Activated CD4-positive, alpha-beta memory T cell treated with anti-CD3 and anti-CD28 coated beads, Interleukin-2, amount 10 ng/mL, durations not matched to agents 7 days and 5 days (primary cell): ENCODE measurements around the gene UMAD1. TPM values are rescaled to one million over a fixed set of nuclear protein-coding genes. Genes with fewer than 3 reads are reported as not detected.

Experiments used
- CTCF ChIA-PET: fragments of 350-600 bp; sonication (Branson Sonifier 250); formaldehyde crosslinking; loops from one replicate; lab custom pipeline; 2021; ENCODE audit warnings: antibody characterized with exemption, inconsistent platforms; lab: Charles Lee
- POLR2A ChIA-PET: fragments of 350-600 bp; sonication (Branson Sonifier 250); formaldehyde crosslinking; loops from one replicate; lab custom pipeline; 2021; ENCODE audit warnings: antibody characterized with exemption; lab: Charles Lee
- DNase-seq: peaks from one replicate; pipeline ENCODE4 v3.0.0-alpha.2; 2020
- H3K27ac Mint-ChIP-seq: one replicate; pipeline ENCODE4 v1.8.0; 2021; ENCODE audit warnings: mild to moderate bottlenecking, mixed read lengths
- H3K27me3 Mint-ChIP-seq: one replicate; pipeline ENCODE4 v1.8.0; 2021; ENCODE audit warnings: mixed read lengths
- H3K36me3 Mint-ChIP-seq: one replicate; pipeline ENCODE4 v1.8.0; 2021; ENCODE audit warnings: low read depth, mixed read lengths
- H3K4me1 Mint-ChIP-seq: one replicate; pipeline ENCODE4 v1.8.0; 2021; ENCODE audit warnings: mixed read lengths
- H3K4me3 Mint-ChIP-seq: one replicate; pipeline ENCODE4 v1.8.0; 2021; ENCODE audit warnings: mild to moderate bottlenecking, mixed read lengths
- H3K9me3 Mint-ChIP-seq: one replicate; pipeline ENCODE4 v1.8.0; 2021; ENCODE audit warnings: mixed read lengths
- total RNA-seq, 2 experiments: library from RNA; stranded (reverse); gene quantifications; one replicate each; pipeline ENCODE4 v1.2.3, GENCODE V29; 2021

UMAD1 gene
- total RNA-seq, 2 experiments from 2014 or later = 16.1 to 16.7 TPM

DNA sequence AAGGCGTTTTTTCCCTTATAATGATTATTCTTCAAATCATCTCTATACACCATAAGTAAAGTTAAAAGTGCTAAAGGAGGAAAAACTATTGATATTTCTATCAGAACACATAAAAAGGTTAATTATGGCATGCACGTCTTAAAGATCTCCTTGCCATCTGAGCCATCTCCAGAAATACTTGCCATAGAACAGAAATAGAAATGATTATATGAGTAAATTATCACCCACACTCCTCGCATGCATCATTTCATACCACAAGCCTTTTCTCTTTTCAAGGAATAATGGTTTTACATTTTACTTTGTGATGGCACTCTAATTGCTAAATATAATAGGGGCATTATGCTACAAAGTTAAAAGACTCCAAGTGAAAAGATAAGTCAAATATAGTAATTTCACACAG is 272.4 kb downstream of the UMAD1 start:
- CTCF ChIA-PET = interaction anchor here (0.8 kb wide), 1 partner anchor 32 kb away, joined by 3 read pairs; no protein-coding TSS in a partner anchor
- no peaks in the 10 kb centered on the region for H3K27me3 Mint-ChIP-seq
- H3K9me3 Mint-ChIP-seq = peaks cover 3% of the 10 kb centered on the region
- DNase-seq = no peak
- H3K4me1 Mint-ChIP-seq = no peaks in the 10 kb centered on the region
- no peak overlapping the region for H3K4me3 Mint-ChIP-seq
- POLR2A ChIA-PET = interaction anchor here (0.6 kb wide), 1 partner anchor 108 kb away, joined by 3 read pairs; no protein-coding TSS in a partner anchor
- H3K27ac Mint-ChIP-seq = no peak overlapping the region
- peaks cover 4% of the 10 kb centered on the region for H3K36me3 Mint-ChIP-seq

DNA sequence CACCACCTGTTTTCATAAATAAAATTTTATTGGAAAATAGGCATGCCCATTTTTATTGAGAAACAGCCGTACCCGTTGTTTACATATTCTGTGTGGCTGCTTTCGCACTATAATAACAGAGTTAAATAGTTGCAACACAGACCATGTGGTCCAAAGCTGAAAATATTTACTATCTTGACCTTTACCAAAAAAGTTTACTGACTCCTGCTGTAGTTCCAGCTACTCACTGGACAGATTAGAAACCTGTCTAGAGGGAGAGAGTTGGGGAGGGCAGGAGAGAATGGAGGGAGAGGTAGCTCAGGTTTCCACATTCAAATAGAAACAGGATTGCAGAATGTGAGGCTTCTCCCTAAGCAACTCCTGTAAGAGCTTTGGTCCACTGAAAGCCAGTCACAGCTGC is 273.0 kb downstream of the UMAD1 start:
- DNase-seq = no peak
- ChIA-PET CTCF (interaction anchor here (0.8 kb wide), 1 partner anchor 31 kb away, joined by 3 read pairs; no protein-coding TSS in a partner anchor), POLR2A (interaction anchor here (0.6 kb wide), 1 partner anchor 107 kb away, joined by 3 read pairs; no protein-coding TSS in a partner anchor)
- Mint-ChIP-seq H3K4me3 (no peak overlapping the region), H3K9me3 (peaks cover 3% of the 10 kb centered on the region), H3K36me3 (peaks cover 4% of the 10 kb centered on the region), H3K4me1 (no peaks in the 10 kb centered on the region), H3K27ac (no peak overlapping the region), H3K27me3 (no peaks in the 10 kb centered on the region)

GRCh38 chr7:7914547-7914946 is 274.0 kb downstream of the UMAD1 start:
- H3K9me3 Mint-ChIP-seq = peaks cover 3% of the 10 kb centered on the region
- H3K4me1 Mint-ChIP-seq = no peaks in the 10 kb centered on the region
- H3K27ac Mint-ChIP-seq = no peak overlapping the region
- CTCF ChIA-PET = no interaction called here
- peaks cover 4% of the 10 kb centered on the region for H3K36me3 Mint-ChIP-seq
- no peaks in the 10 kb centered on the region for H3K27me3 Mint-ChIP-seq
- no peak overlapping the region for H3K4me3 Mint-ChIP-seq
- POLR2A ChIA-PET = no interaction called here
- DNase-seq = no peak

DNA sequence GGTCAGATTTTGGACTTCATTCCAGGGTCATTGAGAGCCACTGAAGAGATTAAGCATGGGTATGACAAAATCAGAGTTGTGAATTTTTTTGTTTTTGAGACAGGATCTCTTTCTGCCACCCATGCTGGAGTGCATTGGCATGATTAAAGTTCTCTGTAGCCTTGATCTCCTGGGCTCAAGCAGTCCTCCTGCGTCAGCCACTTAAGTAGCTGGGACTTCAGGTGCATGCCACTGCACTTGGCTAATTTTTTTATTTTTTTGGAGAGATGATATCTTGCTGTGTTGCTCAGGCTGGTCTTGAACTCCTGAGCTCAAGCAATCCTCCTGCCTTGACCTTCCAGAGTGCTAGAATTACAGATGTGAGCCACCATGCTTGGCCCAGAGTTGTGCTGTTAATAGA is 275.5 kb downstream of the UMAD1 start:
- ChIA-PET POLR2A (no interaction called here), CTCF (no interaction called here)
- Mint-ChIP-seq H3K4me1 (peaks cover 8% of the 10 kb centered on the region), H3K36me3 (peaks cover 4% of the 10 kb centered on the region), H3K4me3 (no peak overlapping the region), H3K9me3 (peaks cover 3% of the 10 kb centered on the region), H3K27ac (no peak overlapping the region), H3K27me3 (no peaks in the 10 kb centered on the region)
- no peak for DNase-seq

DNA sequence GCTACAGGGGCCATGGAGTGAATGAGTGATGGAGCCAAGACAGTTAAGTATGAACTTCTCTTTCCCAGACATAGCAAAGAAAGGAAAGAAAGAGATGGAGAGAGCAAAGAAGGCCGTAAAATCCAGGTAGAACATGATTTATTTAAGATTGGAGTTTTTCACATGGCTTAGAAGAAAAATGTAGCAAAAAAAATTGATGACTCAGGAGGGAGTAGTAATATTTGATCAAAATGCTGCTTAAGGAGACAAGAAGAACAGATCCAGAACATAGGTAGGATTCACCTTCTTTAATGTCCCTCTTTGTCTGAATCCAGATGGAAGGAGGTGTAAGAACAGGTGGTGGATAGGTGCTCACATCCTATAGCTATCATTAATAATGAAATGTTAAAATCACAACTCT is 277.0 kb downstream of the UMAD1 start:
- H3K27me3 Mint-ChIP-seq = no peaks in the 10 kb centered on the region
- no peak overlapping the region for H3K4me3 Mint-ChIP-seq
- peaks cover 3% of the 10 kb centered on the region for H3K9me3 Mint-ChIP-seq
- POLR2A ChIA-PET = interaction anchor here (1.1 kb wide), 1 partner anchor 277 kb away, joined by 4 read pairs; the partner anchor contains the start of gene UMAD1
- H3K36me3 Mint-ChIP-seq = peaks cover 4% of the 10 kb centered on the region
- DNase-seq = no peak
- H3K4me1 Mint-ChIP-seq = peaks cover 10% of the 10 kb centered on the region
- CTCF ChIA-PET = no interaction called here
- no peak overlapping the region for H3K27ac Mint-ChIP-seq

GRCh38 chr7:7918736-7919448 is 278.3 kb downstream of the UMAD1 start:
- Mint-ChIP-seq H3K36me3 (peaks cover 4% of the 10 kb centered on the region), H3K27me3 (no peaks in the 10 kb centered on the region), H3K4me1 (peaks cover 18% of the 10 kb centered on the region), H3K9me3 (peaks cover 3% of the 10 kb centered on the region), H3K4me3 (no peak overlapping the region), H3K27ac (no peak overlapping the region)
- CTCF ChIA-PET = interaction anchor here (2.1 kb wide), 1 partner anchor 26 kb away, joined by 5 read pairs; no protein-coding TSS in a partner anchor
- POLR2A ChIA-PET = interaction anchor here (1.1 to 3.1 kb wide), 3 partner anchors 49 to 278 kb away, joined by 4 to 24 read pairs (median 5); partner anchors contain the start of genes GLCCI1 and UMAD1
- no peak for DNase-seq

GRCh38 chr7:7919449-7919945 is 278.9 kb downstream of the UMAD1 start:
- Mint-ChIP-seq H3K27ac (no peak overlapping the region), H3K9me3 (peaks cover 3% of the 10 kb centered on the region), H3K4me1 (peaks cover 24% of the 10 kb centered on the region), H3K4me3 (no peak overlapping the region), H3K27me3 (no peaks in the 10 kb centered on the region), H3K36me3 (peaks cover 4% of the 10 kb centered on the region)
- DNase-seq = no peak
- CTCF ChIA-PET = interaction anchor here (1.0 to 2.1 kb wide), 3 partner anchors 22 to 238 kb away, joined by 3 to 5 read pairs (median 3); no protein-coding TSS in a partner anchor
- POLR2A ChIA-PET = interaction anchor here (1.3 to 3.1 kb wide), 4 partner anchors 25 to 50 kb away, joined by 5 to 24 read pairs (median 10); partner anchors contain the start of gene GLCCI1

DNA sequence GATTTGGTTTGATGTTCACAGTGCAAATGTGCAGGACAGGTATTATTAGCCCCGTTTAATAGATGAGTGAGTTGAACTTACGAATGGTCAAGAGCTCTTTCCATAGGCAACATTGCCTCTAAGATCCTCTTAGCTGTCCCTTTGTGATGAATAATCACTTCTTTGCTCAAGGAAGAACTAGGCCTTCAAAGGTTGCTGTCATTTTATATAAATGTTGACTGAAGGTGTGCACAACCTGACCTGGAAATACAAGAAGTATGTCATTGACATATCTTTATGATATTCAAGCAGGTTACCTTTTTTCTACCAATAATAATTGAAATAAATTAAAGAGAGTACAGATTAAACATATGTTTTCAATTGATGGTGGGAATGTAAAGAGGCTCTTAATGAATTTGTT is 279.5 kb downstream of the UMAD1 start:
- H3K27ac Mint-ChIP-seq = no peak overlapping the region
- CTCF ChIA-PET = interaction anchor here (1.0 to 2.1 kb wide), 4 partner anchors 21 to 270 kb away, joined by 3 to 5 read pairs (median 3); no protein-coding TSS in a partner anchor
- DNase-seq = no peak
- POLR2A ChIA-PET = interaction anchor here (1.2 to 3.1 kb wide), 4 partner anchors 25 to 206 kb away, joined by 4 to 24 read pairs (median 10); partner anchors contain the start of gene GLCCI1
- H3K27me3 Mint-ChIP-seq = no peaks in the 10 kb centered on the region
- peaks cover 4% of the 10 kb centered on the region for H3K36me3 Mint-ChIP-seq
- peaks cover 3% of the 10 kb centered on the region for H3K9me3 Mint-ChIP-seq
- H3K4me3 Mint-ChIP-seq = no peak overlapping the region
- peaks cover 27% of the 10 kb centered on the region for H3K4me1 Mint-ChIP-seq

DNA sequence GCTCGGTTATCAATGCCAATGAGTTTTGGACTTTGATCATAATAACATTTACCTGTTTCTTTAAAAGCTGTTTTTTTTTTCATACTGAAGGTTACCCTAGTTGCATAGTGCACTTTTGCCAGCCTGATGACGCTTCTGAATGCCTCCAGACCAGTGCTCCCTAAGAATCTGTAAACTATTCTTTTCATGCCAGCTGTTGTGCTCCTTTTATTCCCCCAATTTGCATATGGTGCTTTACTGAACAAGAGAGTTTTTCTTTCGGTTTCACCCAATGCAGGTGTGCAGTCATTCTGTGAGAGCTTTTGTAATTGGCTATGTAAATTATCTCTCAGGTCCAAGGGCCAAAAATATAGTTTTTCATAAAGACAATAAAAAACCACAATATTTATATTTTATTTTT is 279.9 kb downstream of the UMAD1 start:
- no peaks in the 10 kb centered on the region for H3K27me3 Mint-ChIP-seq
- H3K27ac Mint-ChIP-seq = no peak overlapping the region
- peaks cover 3% of the 10 kb centered on the region for H3K9me3 Mint-ChIP-seq
- CTCF ChIA-PET = interaction anchor here (1.0 to 2.1 kb wide), 4 partner anchors 21 to 270 kb away, joined by 3 to 5 read pairs (median 3); no protein-coding TSS in a partner anchor
- H3K4me1 Mint-ChIP-seq = peaks cover 27% of the 10 kb centered on the region
- H3K4me3 Mint-ChIP-seq = peak overlapping the region; percentile 21
- POLR2A ChIA-PET = interaction anchor here (1.2 to 3.1 kb wide), 4 partner anchors 24 to 205 kb away, joined by 4 to 24 read pairs (median 10); partner anchors contain the start of gene GLCCI1
- peaks cover 4% of the 10 kb centered on the region for H3K36me3 Mint-ChIP-seq
- peak; percentile 21 for DNase-seq

GRCh38 chr7:7921830-7922229 is 281.3 kb downstream of the UMAD1 start:
- Mint-ChIP-seq H3K4me1 (peaks cover 27% of the 10 kb centered on the region), H3K9me3 (no peaks in the 10 kb centered on the region), H3K27me3 (no peaks in the 10 kb centered on the region), H3K36me3 (no peaks in the 10 kb centered on the region), H3K27ac (no peak overlapping the region), H3K4me3 (no peak overlapping the region)
- CTCF ChIA-PET = no interaction called here
- DNase-seq = no peak
- POLR2A ChIA-PET = no interaction called here

DNA sequence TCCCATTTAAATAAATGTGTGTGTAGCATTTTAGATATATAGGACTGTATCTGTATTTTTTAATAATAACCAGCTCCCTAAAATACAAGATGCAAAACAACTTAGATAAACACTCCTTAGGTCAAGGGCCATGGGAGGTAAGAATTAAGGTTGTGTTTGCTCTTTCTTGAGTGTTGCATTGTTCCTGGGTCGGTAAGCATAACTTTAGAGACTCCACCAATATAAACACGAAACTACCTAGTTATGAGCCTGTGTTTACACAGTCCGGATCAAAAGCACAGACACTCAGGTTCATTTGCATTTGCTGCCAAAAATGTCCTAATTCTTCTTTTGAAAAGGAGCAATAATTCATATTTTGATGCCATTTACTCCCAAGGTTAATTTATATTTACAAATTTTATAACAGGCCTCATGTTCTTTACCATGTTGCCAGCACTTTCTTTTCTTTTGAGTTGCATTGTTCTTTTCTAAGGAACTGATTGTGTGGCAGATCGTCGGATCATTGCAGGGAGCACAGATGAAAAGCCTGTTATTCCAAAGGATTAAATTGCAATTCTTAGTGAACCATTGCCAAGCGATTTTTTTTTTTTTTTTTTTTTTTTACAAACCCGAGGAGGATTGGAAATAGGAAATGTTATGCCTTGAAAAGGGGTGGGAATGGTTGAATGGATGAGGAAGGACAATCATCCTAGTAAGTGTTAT is 282.3 kb downstream of the UMAD1 start:
- POLR2A ChIA-PET = no interaction called here
- Mint-ChIP-seq H3K27me3 (no peaks in the 10 kb centered on the region), H3K36me3 (no peaks in the 10 kb centered on the region), H3K4me1 (peaks cover 27% of the 10 kb centered on the region), H3K4me3 (no peak overlapping the region), H3K9me3 (no peaks in the 10 kb centered on the region), H3K27ac (no peak overlapping the region)
- CTCF ChIA-PET = no interaction called here
- DNase-seq = no peak

- Mint-ChIP-seq H3K27me3 (no peaks in the 10 kb centered on the region), H3K4me1 (peaks cover 27% of the 10 kb centered on the region), H3K36me3 (no peaks in the 10 kb centered on the region), H3K27ac (no peak overlapping the region), H3K9me3 (no peaks in the 10 kb centered on the region), H3K4me3 (no peak overlapping the region)
- DNase-seq = no peak
- ChIA-PET CTCF (no interaction called here), POLR2A (no interaction called here)
These were observed 283.3 kb downstream of the UMAD1 start for GRCh38 chr7:7923818-7924217.
